Gastrocnemius medialis (tissue), 4 donors: ENCODE data around the gene FRS2. TPM values are rescaled to one million over a fixed set of nuclear protein-coding genes. Genes with fewer than 3 reads are reported as not detected.

ENCODE experiments used
- ATAC-seq, 2 donors: fragments of 150-250 bp; one replicate each; pipeline ENCODE4 v1.9.1; 2016
- DNase-seq, 2 donors: peaks; one replicate each; pipeline ENCODE4 v3.0.0-alpha.2; 2019
- H3K27ac ChIP-seq, 4 donors: fragments of 200-600 bp; sonication (generic); 1 replicate in 1 of 4; 2 replicates in 3 of 4; pipeline ENCODE4 v1.5.1; 2016 to 2018; ENCODE audit warnings: mild to moderate bottlenecking in 2 of 4, moderate library complexity in 1 of 4
- H3K27me3 ChIP-seq, 3 donors: fragments of 200-600 bp; sonication (generic) in 2 of 3; 1 replicate in 1 of 3; 2 replicates in 2 of 3; pipeline versions ENCODE4 v1.5.1 to v1.6.0; 2016 to 2019; ENCODE audit warnings: mild to moderate bottlenecking in 1 of 3, moderate library complexity in 1 of 3
- H3K36me3 ChIP-seq, 2 donors: fragments of 200-600 bp; sonication (generic) in 1 of 2; one replicate each; pipeline ENCODE4 v1.5.1; 2017 to 2018
- H3K4me1 ChIP-seq, 2 donors: fragments of 200-600 bp; sonication (generic) in 1 of 2; one replicate each; pipeline ENCODE4 v1.5.1; 2016 to 2017; ENCODE audit warnings: mild to moderate bottlenecking in 2 of 2
- H3K4me3 ChIP-seq, 4 donors: fragments of 200-600 bp; sonication (generic) in 3 of 4; 1 replicate in 1 of 4; 2 replicates in 3 of 4; pipeline ENCODE4 v1.5.1; 2016 to 2019; ENCODE audit warnings: mild to moderate bottlenecking in 2 of 4
- H3K9me3 ChIP-seq, 3 donors: fragments of 200-600 bp; sonication (generic) in 2 of 3; 1 replicate in 1 of 3; 2 replicates in 2 of 3; pipeline ENCODE4 v1.5.1; 2016 to 2019
- POLR2A ChIP-seq, 2 donors: fragments of 450-650 bp; IDR thresholded peaks; one replicate each; pipeline ENCODE4 v1.6.1; 2017; ENCODE audit warnings: antibody characterized with exemption in 2 of 2, mild to moderate bottlenecking in 2 of 2, moderate library complexity in 2 of 2
- in situ Hi-C, 4 donors: fragments of 200-750 bp; cut with MboI; loops; one replicate each; pipeline versions ENCODE4 v1.15.0 to v1.8.0; 2017; ENCODE audit warnings: low sequenced_read_pairs in 4 of 4
- intact Hi-C: fragments of 100-400 bp; cut with DNase I; formaldehyde crosslinking; loops from one replicate; pipeline ENCODE4 v1.15.1; 2023; ENCODE audit warnings: low total_unique reads
- total RNA-seq, 4 donors: library from RNA; depleted of rRNA; stranded (reverse); fragments of >200 nt; gene quantifications; one replicate each; pipeline versions ENCODE4 v1.1.0 to v1.2.3, GENCODE V29; 2016
- TF ChIP-seq, protein P1 (sequence below), 5 experiments: fragments of 450-650 bp in 3 of 5; fragments of 200-600 bp in 2 of 5; sonication (generic) in 2 of 5; IDR thresholded peaks in 4 of 5; conservative IDR thresholded peaks in 1 of 5; 1 replicate in 4 of 5; 2 replicates in 1 of 5; pipeline ENCODE4 v1.5.1; 2016 to 2019; ENCODE audit warnings: antibody characterized with exemption in 5 of 5, mild to moderate bottlenecking in 3 of 5, moderate library complexity in 3 of 5

The FRS2 gene
- total RNA-seq, 4 donors from 2014 or later, result 21.0 to 32.1 (median 21.3) TPM

DNA sequence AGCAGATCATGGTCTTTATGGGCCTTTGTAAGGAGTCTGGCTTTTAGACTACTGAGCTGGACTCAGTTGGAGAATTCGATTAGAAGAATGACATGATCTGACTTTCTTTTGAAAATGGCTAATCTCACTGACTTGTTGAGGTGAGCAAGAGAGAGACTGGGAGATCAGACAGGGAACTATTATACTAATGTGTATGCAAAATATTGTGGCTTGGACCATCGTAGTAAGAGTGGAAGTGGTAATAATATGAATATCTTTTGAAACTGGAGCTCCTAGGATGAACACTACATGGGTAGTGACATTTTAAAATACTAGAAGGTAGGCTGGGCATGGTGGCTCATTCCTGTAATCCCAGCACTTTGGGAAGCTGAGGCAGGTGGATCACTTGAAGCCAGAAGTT, 58.8 kb downstream of the FRS2 start:
- no peak overlapping the region for H3K27ac ChIP-seq
- intact Hi-C loops, result no loop called here

DNA sequence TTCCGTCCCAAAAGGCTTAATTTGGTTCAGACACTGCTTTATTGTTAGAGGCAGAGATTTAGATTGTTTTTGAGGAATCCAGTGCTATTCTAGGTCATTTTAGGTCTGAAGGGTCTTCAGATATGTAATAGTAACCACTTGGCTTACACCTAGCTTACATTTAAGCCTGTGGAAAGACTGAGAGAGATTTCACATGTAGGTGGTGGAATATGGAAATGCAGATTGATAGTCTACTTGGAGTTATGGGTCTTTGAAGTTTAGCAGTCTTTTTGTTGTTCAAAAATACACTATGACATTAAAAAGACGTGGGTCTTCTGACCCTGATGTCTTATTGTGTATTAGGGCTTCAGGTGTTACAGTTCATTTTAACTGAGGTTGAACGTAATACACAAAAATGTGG, 63.7 kb downstream of the FRS2 start:
- intact Hi-C loops (no loop called here), in situ Hi-C loops (no loop called here)
- H3K36me3 ChIP-seq, result no peaks in the 10 kb centered on the region
- no peak for TF ChIP-seq POLR2A (IDR thresholded peaks at IDR 0.05)
- TF ChIP-seq, protein P1, sequence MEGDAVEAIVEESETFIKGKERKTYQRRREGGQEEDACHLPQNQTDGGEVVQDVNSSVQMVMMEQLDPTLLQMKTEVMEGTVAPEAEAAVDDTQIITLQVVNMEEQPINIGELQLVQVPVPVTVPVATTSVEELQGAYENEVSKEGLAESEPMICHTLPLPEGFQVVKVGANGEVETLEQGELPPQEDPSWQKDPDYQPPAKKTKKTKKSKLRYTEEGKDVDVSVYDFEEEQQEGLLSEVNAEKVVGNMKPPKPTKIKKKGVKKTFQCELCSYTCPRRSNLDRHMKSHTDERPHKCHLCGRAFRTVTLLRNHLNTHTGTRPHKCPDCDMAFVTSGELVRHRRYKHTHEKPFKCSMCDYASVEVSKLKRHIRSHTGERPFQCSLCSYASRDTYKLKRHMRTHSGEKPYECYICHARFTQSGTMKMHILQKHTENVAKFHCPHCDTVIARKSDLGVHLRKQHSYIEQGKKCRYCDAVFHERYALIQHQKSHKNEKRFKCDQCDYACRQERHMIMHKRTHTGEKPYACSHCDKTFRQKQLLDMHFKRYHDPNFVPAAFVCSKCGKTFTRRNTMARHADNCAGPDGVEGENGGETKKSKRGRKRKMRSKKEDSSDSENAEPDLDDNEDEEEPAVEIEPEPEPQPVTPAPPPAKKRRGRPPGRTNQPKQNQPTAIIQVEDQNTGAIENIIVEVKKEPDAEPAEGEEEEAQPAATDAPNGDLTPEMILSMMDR (IDR thresholded peaks at IDR 0.05 in 4 of 5, conservative IDR thresholded peaks at IDR 0.05 in 1 of 5), result no peak
- no peaks in the 10 kb centered on the region for H3K9me3 ChIP-seq
- H3K4me1 ChIP-seq, result peaks cover 0 to 13% of the 10 kb centered on the region in 2 donors
- H3K27ac ChIP-seq, result peak overlapping the region; percentile 12 to 41 (median 24)
- H3K4me3 ChIP-seq, result no peak overlapping the region
- ATAC-seq (no peak), DNase-seq (no peak)
- H3K27me3 ChIP-seq, result no peaks in the 10 kb centered on the region

More for the DNA sequence above, 58.8 kb downstream of the FRS2 start:
- Histone ChIP-seq H3K4me3 (no peak overlapping the region), H3K27me3 (no peaks in the 10 kb centered on the region), H3K36me3 (no peaks in the 10 kb centered on the region), H3K9me3 (no peaks in the 10 kb centered on the region), H3K4me1 (peaks cover 0 to 16% of the 10 kb centered on the region in 2 donors)
- in situ Hi-C loops, result no loop called here
- DNase-seq (no peak), ATAC-seq (no peak)
- TF ChIP-seq POLR2A (IDR thresholded peaks at IDR 0.05), result no peak
- TF ChIP-seq, protein P1 (IDR thresholded peaks at IDR 0.05 in 4 of 5, conservative IDR thresholded peaks at IDR 0.05 in 1 of 5), result no peak

DNA sequence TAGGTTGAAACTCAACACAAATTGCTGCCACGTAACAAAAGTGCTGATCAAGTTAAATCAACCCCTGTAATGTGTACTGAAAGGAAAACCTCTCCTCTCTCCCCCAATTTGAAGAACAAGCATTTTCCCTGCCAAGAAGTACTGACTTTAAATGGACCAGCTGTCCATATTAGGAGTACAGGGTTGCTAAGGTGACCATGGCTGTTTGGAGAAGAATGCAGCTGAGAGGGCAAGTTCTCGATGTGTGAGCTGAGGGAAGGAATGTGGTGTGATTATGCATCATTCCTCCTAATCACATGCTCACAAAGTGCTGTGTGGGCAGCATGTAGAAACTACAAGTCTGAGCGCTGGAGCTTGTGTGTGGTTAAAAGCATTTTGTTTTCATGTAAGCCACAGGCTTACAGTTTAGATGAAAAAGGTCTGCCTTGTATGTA, 64.2 kb downstream of the FRS2 start:
- peak; percentile 45 to 66 for ATAC-seq
- DNase-seq, result peak; percentile 10 to 34
- H3K27me3 ChIP-seq, result no peaks in the 10 kb centered on the region
- TF ChIP-seq, protein P1 (IDR thresholded peaks at IDR 0.05 in 4 of 5, conservative IDR thresholded peaks at IDR 0.05 in 1 of 5), result no peak
- TF ChIP-seq POLR2A (IDR thresholded peaks at IDR 0.05), result no peak
- no peaks in the 10 kb centered on the region for H3K9me3 ChIP-seq
- H3K4me1 ChIP-seq, result peaks cover 0 to 13% of the 10 kb centered on the region in 2 donors
- H3K36me3 ChIP-seq, result no peaks in the 10 kb centered on the region
- no peak overlapping the region for H3K4me3 ChIP-seq
- in situ Hi-C loops, result no loop called here
- peak overlapping the region; percentile 12 to 41 (median 24) for H3K27ac ChIP-seq
- intact Hi-C loops, result no loop called here

DNA sequence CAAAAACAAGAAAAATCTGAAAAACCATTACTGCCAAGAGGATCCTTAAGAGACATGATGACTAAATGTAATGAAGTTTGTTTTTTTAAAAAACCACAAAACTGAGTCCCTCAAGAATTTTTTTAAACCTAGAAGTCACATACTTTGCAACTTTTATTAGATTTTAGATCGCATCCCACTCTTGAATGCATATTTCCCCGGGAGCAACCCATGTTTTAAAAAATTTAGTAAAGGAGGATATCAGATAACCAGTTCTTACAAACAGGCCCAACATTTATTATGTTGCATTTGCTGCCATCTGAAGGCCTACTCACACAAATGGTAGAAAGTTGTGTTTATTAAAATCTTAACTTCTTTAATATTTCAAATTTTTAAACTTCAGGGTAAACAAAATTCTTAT, 70.8 kb downstream of the FRS2 start:
- Histone ChIP-seq H3K27me3 (no peaks in the 10 kb centered on the region), H3K4me1 (peaks cover 0 to 3% of the 10 kb centered on the region in 2 donors), H3K36me3 (no peaks in the 10 kb centered on the region), H3K4me3 (no peak overlapping the region), H3K9me3 (no peaks in the 10 kb centered on the region), H3K27ac (no peak overlapping the region)
- TF ChIP-seq, protein P1 (IDR thresholded peaks at IDR 0.05 in 4 of 5, conservative IDR thresholded peaks at IDR 0.05 in 1 of 5), result no peak
- no peak for TF ChIP-seq POLR2A (IDR thresholded peaks at IDR 0.05)
- intact Hi-C loops, result no loop called here
- in situ Hi-C loops, result no loop called here
- DNase-seq (no peak), ATAC-seq (no peak)

DNA sequence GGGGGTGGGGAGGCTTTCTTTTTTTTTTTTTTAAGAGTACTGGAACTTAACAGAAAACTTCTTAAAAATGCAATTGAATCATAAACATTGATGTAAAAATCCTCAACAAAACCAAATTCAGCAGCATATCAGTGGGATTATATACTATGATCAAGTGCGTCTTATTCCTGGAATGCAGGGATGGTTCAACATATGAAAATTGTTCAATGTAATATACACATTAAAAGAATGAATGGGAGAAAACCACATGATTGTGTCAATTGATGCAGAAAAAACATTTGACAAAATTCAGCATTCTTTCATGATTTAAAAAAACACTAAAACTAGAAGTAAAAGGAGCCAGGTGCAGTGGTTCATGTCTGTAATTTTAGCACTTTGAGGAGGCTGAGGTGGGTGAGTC, 73.9 kb downstream of the FRS2 start:
- Histone ChIP-seq H3K36me3 (no peaks in the 10 kb centered on the region), H3K4me3 (no peak overlapping the region), H3K27ac (no peak overlapping the region), H3K9me3 (no peaks in the 10 kb centered on the region), H3K4me1 (no peaks in the 10 kb centered on the region), H3K27me3 (no peaks in the 10 kb centered on the region)
- intact Hi-C loops, result no loop called here
- no peak for DNase-seq
- no peak for ATAC-seq
- in situ Hi-C loops, result no loop called here
- TF ChIP-seq, protein P1 (IDR thresholded peaks at IDR 0.05 in 4 of 5, conservative IDR thresholded peaks at IDR 0.05 in 1 of 5), result no peak
- no peak for TF ChIP-seq POLR2A (IDR thresholded peaks at IDR 0.05)
